Cardiac septum (tissue), 1 donor: ENCODE data around the gene LUC7L. TPM values are rescaled to one million over a fixed set of nuclear protein-coding genes. Genes with fewer than 3 reads are reported as not detected.
"Not testable (repeated sequence)": the region's sequence is repeated elsewhere in the genome, so short reads cannot be mapped to it uniquely, and the experiment has no call there.

ENCODE experiments used
- DNase-seq: peaks from one replicate; pipeline ENCODE4 v3.0.0-alpha.2; 2020; ENCODE audit warnings: low spot score
- intact Hi-C: fragments of 100-400 bp; cut with DNase I; formaldehyde crosslinking; loops from one replicate; pipeline ENCODE4 v1.14.0; 2022
- total RNA-seq: library from RNA; stranded (reverse); fragmentation: NEBNext Ultra II Directional; extraction: Animal tissue kit (Norgen Biotek cat#: 25700); gene quantifications from one replicate; pipeline ENCODE4 v1.2.1, GENCODE V29; 2021
- donor health status: DM: no; HTN: no; CAD: no.

Gene LUC7L
- total RNA-seq, 1 donor from 2014 or later: 30.9 TPM

DNA sequence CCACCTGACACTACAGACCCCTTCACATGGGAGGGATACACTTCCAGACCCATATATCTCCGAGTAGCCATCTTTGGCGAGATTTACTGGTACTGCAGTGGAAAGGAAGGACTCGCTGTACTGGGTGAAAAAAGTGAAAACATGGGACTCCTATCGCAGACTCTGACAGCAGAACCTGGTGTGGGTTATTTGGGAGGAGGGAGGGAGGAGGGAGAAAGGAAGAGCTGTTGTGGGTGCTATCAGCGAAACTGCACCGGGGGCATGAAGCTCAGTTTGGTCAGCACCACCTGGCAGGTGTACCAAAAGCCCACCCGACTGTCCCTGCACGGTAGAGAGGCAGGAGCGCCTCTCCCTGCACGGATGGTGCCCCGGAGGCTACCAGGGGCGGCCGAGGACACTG is 44.0 kb downstream of the LUC7L start:
- intact Hi-C loops: no loop called here
- no peak for DNase-seq

GRCh38 chr16:183005-183404 is 46.2 kb downstream of the LUC7L start:
- intact Hi-C loops: no loop called here

DNA sequence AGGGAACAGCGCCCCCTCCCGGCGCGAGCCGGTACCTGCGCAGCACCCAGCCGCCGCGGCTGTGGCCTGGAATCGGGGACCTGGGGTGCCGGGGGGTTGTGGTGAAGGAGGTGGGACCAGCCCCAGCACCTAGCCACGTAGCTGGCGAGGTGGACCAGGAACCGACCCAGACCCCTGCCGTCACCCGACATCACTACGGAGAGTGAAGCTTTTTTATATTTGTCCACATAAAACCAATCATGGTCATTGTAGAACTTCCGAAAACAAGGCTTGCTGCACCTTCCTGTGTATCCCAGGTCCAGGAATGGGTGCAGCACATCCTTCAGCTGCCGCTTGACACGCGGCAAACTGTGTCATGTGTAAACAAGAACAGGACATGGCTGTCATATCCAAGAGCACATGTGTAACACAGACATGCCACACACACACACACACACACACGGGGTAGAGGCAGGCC is 47.7 kb downstream of the LUC7L start:
- DNase-seq: peak; percentile 91
- intact Hi-C loops: loop anchor here (1.0 kb wide), 1 partner anchor 74 kb away; no protein-coding TSS in a partner anchor

More at GRCh38 chr16:183005-183404, 46.2 kb downstream of the LUC7L start:
- no peak for DNase-seq

DNA sequence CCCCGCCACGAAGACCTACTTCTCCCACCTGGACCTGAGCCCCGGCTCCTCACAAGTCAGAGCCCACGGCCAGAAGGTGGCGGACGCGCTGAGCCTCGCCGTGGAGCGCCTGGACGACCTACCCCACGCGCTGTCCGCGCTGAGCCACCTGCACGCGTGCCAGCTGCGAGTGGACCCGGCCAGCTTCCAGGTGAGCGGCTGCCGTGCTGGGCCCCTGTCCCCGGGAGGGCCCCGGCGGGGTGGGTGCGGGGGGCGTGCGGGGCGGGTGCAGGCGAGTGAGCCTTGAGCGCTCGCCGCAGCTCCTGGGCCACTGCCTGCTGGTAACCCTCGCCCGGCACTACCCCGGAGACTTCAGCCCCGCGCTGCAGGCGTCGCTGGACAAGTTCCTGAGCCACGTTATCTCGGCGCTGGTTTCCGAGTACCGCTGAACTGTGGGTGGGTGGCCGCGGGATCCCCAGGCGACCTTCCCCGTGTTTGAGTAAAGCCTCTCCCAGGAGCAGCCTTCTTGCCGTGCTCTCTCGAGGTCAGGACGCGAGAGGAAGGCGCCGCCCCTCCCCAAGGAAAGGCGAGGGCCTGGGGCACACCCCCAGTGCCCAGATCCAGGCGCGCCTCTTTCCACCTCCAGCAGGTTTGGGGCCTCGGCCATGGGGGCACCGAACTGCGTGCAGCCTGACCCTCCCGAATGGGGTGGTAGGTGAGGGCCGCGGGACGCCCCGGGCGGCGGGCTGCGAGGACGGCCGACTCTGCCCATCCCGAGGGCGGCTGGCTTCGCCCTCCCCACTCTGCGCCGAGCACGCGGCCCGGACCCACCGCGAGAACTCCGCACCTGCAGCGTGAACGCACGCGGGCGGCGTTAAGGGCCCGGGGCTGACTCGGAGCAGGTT is 48.3 kb downstream of the LUC7L start:
- intact Hi-C loops: loop anchor here (1.0 kb wide), 1 partner anchor 74 kb away; no protein-coding TSS in a partner anchor
- DNase-seq: no peak

DNA sequence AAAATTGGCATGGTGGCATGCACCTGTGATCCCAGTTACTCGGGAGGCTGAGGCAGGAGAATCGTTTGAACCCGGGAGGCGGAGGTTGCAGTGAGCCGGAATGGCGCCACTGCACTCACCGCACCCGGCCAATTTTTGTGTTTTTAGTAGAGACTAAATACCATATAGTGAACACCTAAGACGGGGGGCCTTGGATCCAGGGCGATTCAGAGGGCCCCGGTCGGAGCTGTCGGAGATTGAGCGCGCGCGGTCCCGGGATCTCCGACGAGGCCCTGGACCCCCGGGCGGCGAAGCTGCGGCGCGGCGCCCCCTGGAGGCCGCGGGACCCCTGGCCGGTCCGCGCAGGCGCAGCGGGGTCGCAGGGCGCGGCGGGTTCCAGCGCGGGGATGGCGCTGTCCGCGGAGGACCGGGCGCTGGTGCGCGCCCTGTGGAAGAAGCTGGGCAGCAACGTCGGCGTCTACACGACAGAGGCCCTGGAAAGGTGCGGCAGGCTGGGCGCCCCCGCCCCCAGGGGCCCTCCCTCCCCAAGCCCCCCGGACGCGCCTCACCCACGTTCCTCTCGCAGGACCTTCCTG is 49.1 kb downstream of the LUC7L start, which contains the start of gene HBQ1:
Gene HBQ1, plus strand, starts transcription at position 359 of the 575 bp plus-strand sequence. Its CDS starts 28 bp downstream, at position 387.
- DNase-seq: no peak
- intact Hi-C loops: no loop called here

GRCh38 chr16:179211-180092 is 49.8 kb downstream of the LUC7L start:
- no peak for DNase-seq
- intact Hi-C loops: no loop called here

GRCh38 chr16:178668-179015 is 50.6 kb downstream of the LUC7L start:
- intact Hi-C loops: no loop called here
- no peak for DNase-seq

DNA sequence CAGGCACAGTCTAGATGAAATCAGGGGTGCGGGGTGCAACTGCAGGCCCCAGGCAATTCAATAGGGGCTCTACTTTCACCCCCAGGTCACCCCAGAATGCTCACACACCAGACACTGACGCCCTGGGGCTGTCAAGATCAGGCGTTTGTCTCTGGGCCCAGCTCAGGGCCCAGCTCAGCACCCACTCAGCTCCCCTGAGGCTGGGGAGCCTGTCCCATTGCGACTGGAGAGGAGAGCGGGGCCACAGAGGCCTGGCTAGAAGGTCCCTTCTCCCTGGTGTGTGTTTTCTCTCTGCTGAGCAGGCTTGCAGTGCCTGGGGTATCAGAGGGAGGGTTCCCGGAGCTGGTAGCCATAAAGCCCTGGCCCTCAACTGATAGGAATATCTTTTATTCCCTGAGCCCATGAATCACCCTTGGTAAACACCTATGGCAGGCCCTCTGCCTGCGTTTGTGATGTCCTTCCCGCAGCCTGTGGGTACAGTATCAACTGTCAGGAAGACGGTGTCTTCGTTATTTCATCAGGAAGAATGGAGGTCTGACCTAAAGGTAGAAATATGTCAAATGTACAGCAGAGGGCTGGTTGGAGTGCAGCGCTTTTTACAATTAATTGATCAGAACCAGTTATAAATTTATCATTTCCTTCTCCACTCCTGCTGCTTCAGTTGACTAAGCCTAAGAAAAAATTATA is 51.1 kb downstream of the LUC7L start:
- DNase-seq: no peak
- intact Hi-C loops: no loop called here

- DNase-seq: no peak
- intact Hi-C loops: no loop called here
These were observed 51.8 kb downstream of the LUC7L start for GRCh38 chr16:177394-177822.

- intact Hi-C loops, DNase-seq: not testable (repeated sequence)
These were observed 52.5 kb downstream of the LUC7L start, which contains the start of gene HBA1 for GRCh38 chr16:176477-177382. Gene HBA1 (plus strand): TSS chr16:176680. CDS start chr16:176717, 37 bp downstream.

DNA sequence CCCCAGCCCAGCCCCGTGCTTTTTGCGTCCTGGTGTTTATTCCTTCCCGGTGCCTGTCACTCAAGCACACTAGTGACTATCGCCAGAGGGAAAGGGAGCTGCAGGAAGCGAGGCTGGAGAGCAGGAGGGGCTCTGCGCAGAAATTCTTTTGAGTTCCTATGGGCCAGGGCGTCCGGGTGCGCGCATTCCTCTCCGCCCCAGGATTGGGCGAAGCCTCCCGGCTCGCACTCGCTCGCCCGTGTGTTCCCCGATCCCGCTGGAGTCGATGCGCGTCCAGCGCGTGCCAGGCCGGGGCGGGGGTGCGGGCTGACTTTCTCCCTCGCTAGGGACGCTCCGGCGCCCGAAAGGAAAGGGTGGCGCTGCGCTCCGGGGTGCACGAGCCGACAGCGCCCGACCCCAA is 53.2 kb downstream of the LUC7L start:
- intact Hi-C loops, DNase-seq: not testable (repeated sequence)

- no peak for DNase-seq
- intact Hi-C loops: no loop called here
These were observed 54.0 kb downstream of the LUC7L start for GRCh38 chr16:175011-175949.

GRCh38 chr16:173928-174769 is 55.1 kb downstream of the LUC7L start:
- intact Hi-C loops, DNase-seq: not testable (repeated sequence)

- intact Hi-C loops, DNase-seq: not testable (repeated sequence)
These were observed 55.9 kb downstream of the LUC7L start for GRCh38 chr16:173211-173854.

GRCh38 chr16:172374-172941 is 56.8 kb downstream of the LUC7L start, which contains the start of gene HBA2:
Gene HBA2 (plus strand): TSS chr16:172876. CDS start chr16:172913, 37 bp downstream.
- intact Hi-C loops, DNase-seq: not testable (repeated sequence)
